MM.1S (cell line): Measurements from ENCODE around the gene RSRC1.
A peak's percentile ranks its signal among the peaks of the same experiment; 100 is the strongest.
"Not testable (repeated sequence)": the region's sequence is repeated elsewhere in the genome, so short reads cannot be mapped to it uniquely, and the experiment has no call there.

Experiments
- DNase-seq: peaks from one replicate; pipeline ENCODE4 v3.0.0-alpha.2; 2015
- H2AFZ ChIP-seq: fragments of 300-600 bp; sonication (generic); 2 replicates; pipeline ENCODE4 v1.6.0; 2016; ENCODE audit warnings: antibody characterized with exemption, low read length
- H3F3A ChIP-seq: fragments of 300-600 bp; sonication (generic); 2 replicates; pipeline ENCODE4 v1.6.1; 2016; ENCODE audit warnings: mild to moderate bottlenecking, antibody characterized with exemption, low read length, moderate library complexity, mixed read lengths; ENCODE audit not compliant: insufficient read depth
- H3K27ac ChIP-seq: fragments of 300-600 bp; sonication (generic); 2 replicates; pipeline ENCODE4 v1.5.1; 2016; ENCODE audit warnings: mild to moderate bottlenecking, low read length
- H3K27me3 ChIP-seq: fragments of 300-600 bp; sonication (generic); replicated peaks from 2 replicates; pipeline ENCODE4 v1.6.0; 2016; ENCODE audit warnings: low read length; ENCODE audit not compliant: insufficient read depth
- H3K36me3 ChIP-seq: fragments of 300-600 bp; sonication (generic); replicated peaks from 2 replicates; pipeline ENCODE4 v1.6.1; 2016; ENCODE audit warnings: mild to moderate bottlenecking, low read length, mixed read lengths; ENCODE audit not compliant: insufficient read depth
- H3K4me1 ChIP-seq: fragments of 300-600 bp; sonication (generic); 2 replicates; pipeline ENCODE4 v1.6.1; 2016; ENCODE audit warnings: low read length, mixed read lengths
- H3K4me2 ChIP-seq: fragments of 300-600 bp; sonication (generic); 2 replicates; pipeline ENCODE4 v1.6.0; 2016; ENCODE audit warnings: low read depth, low read length
- H3K4me3 ChIP-seq: fragments of 300-600 bp; sonication (generic); 2 replicates; pipeline ENCODE4 v1.5.1; 2016; ENCODE audit warnings: low read length, mixed read lengths
- H3K79me2 ChIP-seq: fragments of 300-600 bp; sonication (generic); 2 replicates; pipeline ENCODE4 v1.6.1; 2016; ENCODE audit warnings: mixed run types, low read length, mixed read lengths
- H3K9ac ChIP-seq: fragments of 300-600 bp; sonication (generic); 2 replicates; pipeline ENCODE4 v1.6.1; 2016; ENCODE audit warnings: low read length, mixed read lengths
- H3K9me2 ChIP-seq: fragments of 300-600 bp; sonication (generic); replicated peaks from 2 replicates; pipeline ENCODE4 v1.6.1; 2016; ENCODE audit warnings: mild to moderate bottlenecking, low read length, mixed read lengths; ENCODE audit not compliant: insufficient read depth
- H3K9me3 ChIP-seq: fragments of 300-600 bp; sonication (generic); replicated peaks from 2 replicates; pipeline ENCODE4 v1.6.1; 2016; ENCODE audit warnings: mild to moderate bottlenecking, low read length, mixed read lengths; ENCODE audit not compliant: insufficient read depth
- H4K20me1 ChIP-seq: fragments of 300-600 bp; sonication (generic); 2 replicates; pipeline ENCODE4 v1.6.1; 2016; ENCODE audit warnings: mild to moderate bottlenecking, low read length, moderate library complexity, mixed read lengths; ENCODE audit not compliant: insufficient read depth
- EZH2 ChIP-seq: fragments of 300-600 bp; sonication (generic); optimal IDR thresholded peaks from 2 replicates; pipeline ENCODE3; 2017; ENCODE audit warnings: low read depth, mild to moderate bottlenecking, antibody characterized with exemption, low read length, mixed read lengths
- EZH2phosphoT487 ChIP-seq: fragments of 300-600 bp; sonication (generic); IDR thresholded peaks from 2 replicates; pipeline ENCODE4 v1.6.1; 2018; ENCODE audit warnings: antibody characterized with exemption, low read length
- TF ChIP-seq, protein P1 (sequence below): fragments of 300-600 bp; sonication (generic); IDR thresholded peaks from 2 replicates; pipeline ENCODE4 v1.5.1; 2016; ENCODE audit warnings: antibody characterized with exemption, low read length, mixed read lengths

RSRC1 gene, protein sequence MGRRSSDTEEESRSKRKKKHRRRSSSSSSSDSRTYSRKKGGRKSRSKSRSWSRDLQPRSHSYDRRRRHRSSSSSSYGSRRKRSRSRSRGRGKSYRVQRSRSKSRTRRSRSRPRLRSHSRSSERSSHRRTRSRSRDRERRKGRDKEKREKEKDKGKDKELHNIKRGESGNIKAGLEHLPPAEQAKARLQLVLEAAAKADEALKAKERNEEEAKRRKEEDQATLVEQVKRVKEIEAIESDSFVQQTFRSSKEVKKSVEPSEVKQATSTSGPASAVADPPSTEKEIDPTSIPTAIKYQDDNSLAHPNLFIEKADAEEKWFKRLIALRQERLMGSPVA

DNA sequence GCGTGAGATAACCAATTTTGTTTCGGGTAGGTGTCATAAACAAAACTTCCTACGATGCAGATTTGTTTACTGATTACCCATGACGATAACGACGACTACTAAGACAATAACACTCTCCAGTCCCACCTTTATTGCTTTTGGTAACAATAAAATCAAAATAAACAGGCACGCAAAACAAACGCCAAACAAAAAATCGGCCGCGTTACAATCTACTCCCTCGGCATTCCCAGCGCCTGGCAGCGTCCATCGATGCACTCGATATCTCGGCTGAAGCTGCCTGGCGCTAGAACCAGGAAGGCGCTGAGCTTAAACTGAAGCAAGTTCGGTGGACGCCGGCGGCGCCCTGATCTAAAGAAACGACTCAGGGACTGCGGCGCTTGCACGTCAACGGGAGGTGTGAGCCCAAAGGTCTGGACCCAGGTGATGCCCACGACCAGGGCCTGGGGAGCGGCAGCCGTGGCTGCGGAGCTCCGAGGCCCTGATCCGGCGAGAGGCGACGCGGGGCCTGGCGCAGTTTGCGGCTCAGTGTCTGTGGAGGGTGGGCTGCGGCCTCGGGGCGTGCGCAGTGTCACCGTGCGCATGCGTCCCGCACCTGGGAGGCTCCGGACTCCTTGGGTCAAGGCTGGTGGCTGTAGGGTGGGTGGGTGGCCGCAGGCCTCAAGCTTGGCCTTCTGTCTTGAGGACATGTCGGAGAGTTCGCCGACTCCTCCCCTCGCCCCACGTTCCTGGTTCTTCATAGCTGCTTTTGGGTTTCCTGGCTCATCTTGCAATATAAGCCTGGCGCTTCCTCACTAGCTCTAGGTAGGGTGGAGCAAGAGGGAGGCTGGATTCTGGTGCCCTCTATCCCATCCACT, at the start of gene RSRC1:
RSRC1 (plus strand) TSS at position 286 of the 854 bp plus-strand sequence. CDS start 12,016 bp downstream, outside the sequence.
- Histone ChIP-seq H4K20me1 (no peaks in the 10 kb centered on the region), H3K79me2 (peaks cover 49% of the 10 kb centered on the region)

DNA sequence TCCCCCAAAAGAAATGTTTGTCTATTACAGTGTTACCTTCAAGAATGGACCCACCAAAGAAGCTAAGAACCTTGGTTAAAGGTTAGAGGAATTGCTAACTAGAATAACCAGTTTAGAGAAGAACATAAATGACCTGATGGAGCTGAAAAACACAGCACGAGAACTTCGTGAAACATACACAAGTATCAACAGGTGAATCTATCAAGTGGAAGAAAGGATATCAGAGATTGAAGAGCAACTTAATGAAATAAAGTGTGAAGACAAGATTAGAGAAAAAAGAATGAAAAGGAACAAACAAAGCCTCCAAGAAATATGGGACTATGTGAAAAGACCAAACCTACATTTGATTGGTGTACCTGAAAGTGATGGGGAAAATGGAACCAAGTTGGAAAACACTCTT, 44.3 kb upstream of the RSRC1 start:
- not testable (repeated sequence) for H2AFZ ChIP-seq, H4K20me1 ChIP-seq, H3K27me3 ChIP-seq, H3K4me2 ChIP-seq, H3K27ac ChIP-seq, H3K9me3 ChIP-seq, H3K4me1 ChIP-seq, H3K9ac ChIP-seq, H3K4me3 ChIP-seq, H3K36me3 ChIP-seq, DNase-seq, H3K9me2 ChIP-seq, H3K79me2 ChIP-seq, H3F3A ChIP-seq

More for the DNA sequence above, at the start of gene RSRC1:
- peak within 1 kb of the TSS; percentile 91 for H3K4me3 ChIP-seq
- peak within 1 kb of the TSS; percentile 77 for H3K27ac ChIP-seq
- peaks cover 23% of the 10 kb centered on the region for H3K27me3 ChIP-seq
- peak within 1 kb of the TSS; percentile 65 for H3K4me2 ChIP-seq
- H3K9me2 ChIP-seq: no peaks in the 10 kb centered on the region
- no peaks in the 10 kb centered on the region for H3K36me3 ChIP-seq
- H3F3A ChIP-seq: peaks cover 15% of the 10 kb centered on the region
- H3K4me1 ChIP-seq: peaks cover 18% of the 10 kb centered on the region
- H3K9me3 ChIP-seq: no peaks in the 10 kb centered on the region
- TF ChIP-seq EZH2phosphoT487: no peak
- TF ChIP-seq EZH2: no peak
- TF ChIP-seq, protein P1, sequence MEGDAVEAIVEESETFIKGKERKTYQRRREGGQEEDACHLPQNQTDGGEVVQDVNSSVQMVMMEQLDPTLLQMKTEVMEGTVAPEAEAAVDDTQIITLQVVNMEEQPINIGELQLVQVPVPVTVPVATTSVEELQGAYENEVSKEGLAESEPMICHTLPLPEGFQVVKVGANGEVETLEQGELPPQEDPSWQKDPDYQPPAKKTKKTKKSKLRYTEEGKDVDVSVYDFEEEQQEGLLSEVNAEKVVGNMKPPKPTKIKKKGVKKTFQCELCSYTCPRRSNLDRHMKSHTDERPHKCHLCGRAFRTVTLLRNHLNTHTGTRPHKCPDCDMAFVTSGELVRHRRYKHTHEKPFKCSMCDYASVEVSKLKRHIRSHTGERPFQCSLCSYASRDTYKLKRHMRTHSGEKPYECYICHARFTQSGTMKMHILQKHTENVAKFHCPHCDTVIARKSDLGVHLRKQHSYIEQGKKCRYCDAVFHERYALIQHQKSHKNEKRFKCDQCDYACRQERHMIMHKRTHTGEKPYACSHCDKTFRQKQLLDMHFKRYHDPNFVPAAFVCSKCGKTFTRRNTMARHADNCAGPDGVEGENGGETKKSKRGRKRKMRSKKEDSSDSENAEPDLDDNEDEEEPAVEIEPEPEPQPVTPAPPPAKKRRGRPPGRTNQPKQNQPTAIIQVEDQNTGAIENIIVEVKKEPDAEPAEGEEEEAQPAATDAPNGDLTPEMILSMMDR: no peak
- DNase-seq: peak; percentile 97
- H2AFZ ChIP-seq: peak within 1 kb of the TSS; percentile 83
- peak within 1 kb of the TSS; percentile 74 for H3K9ac ChIP-seq

DNA sequence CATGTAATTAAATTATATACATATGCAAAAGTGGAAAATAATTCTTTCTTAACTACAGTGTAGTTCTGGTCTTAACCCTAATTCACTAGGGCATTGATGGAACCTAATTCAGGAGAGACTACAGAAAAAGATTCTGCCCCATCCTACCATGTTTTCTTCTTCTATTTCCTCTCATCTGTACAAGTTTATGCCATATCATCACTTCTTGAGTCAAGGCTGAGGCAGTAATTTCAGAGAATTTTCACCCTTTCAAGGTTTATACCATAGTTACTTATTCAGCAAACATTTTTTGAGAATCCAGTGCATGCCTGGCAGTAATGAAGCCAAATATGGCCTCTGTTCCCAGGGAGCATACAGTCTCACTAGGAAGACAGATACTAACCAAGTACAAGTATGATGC, 37.1 kb upstream of the RSRC1 start:
- Histone ChIP-seq H3K36me3 (no peaks in the 10 kb centered on the region), H3K27ac (no peak overlapping the region), H3F3A (no peaks in the 10 kb centered on the region), H3K4me3 (no peak overlapping the region), H3K9me3 (no peaks in the 10 kb centered on the region), H3K4me2 (no peak overlapping the region), H3K27me3 (no peaks in the 10 kb centered on the region), H3K4me1 (no peaks in the 10 kb centered on the region), H4K20me1 (no peaks in the 10 kb centered on the region), H2AFZ (no peak overlapping the region), H3K9ac (no peak overlapping the region), H3K9me2 (no peaks in the 10 kb centered on the region), H3K79me2 (no peaks in the 10 kb centered on the region)
- no peak for DNase-seq
- TF ChIP-seq EZH2phosphoT487 (no peak), EZH2 (no peak)
- TF ChIP-seq, protein P1: no peak
